Measurements from ENCODE around the gene FHIP2A.
A peak's percentile ranks its signal among the peaks of the same experiment; 100 is the strongest.
"Not testable (repeated sequence)": the region's sequence is repeated elsewhere in the genome, so short reads cannot be mapped to it uniquely, and the experiment has no call there.

Gene FHIP2A

DNA sequence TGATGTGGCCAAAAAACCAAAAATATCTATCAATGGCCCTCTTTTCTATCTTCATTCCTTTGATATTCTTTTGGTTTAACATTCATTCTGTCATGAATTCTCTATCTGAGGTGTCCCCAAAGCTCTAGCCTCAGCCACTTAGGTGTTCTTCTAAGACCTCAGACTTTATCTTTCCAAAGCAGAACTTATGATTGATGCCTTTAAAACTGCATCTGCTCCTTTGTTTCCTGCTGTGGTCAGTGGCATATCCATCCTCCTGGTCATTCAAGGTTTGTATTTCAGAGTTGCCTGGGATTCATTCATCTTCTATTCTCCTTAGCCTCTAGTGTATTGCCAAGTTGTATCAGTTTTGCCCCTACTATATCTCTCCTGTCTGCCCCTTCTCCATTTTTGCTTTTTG lies 30.6 kb downstream of the FHIP2A start:
- in situ Hi-C loops (cut with HindIII; ENCODE audit: low pct_ligation_motif_present, low pct_unique_long_range_greater_than_20kb, low sequenced_read_pairs), result no loop called here
- DNase-seq, result no peak

DNA sequence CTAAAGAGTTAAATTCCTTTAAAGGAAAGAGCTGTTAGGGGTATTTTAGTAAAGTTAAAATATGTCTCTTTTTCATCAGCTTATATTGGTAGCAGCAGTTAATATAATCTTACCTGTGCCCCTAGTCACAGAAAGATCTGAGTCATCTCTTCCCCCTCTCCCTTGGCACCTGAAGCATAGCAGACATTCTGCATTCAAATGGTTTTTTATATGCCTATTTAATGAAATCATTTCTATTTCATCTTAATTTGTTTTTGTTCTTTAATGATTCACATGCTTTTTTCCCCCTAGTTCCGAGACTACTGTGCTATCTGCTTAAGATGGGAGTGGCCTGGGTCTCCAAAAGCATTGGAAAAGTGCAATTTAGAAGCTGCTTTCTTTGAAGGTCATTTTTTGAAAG lies 33.3 kb downstream of the FHIP2A start:
- no peak for DNase-seq
- in situ Hi-C loops (cut with HindIII; ENCODE audit: low pct_ligation_motif_present, low pct_unique_long_range_greater_than_20kb, low sequenced_read_pairs), result no loop called here

DNA sequence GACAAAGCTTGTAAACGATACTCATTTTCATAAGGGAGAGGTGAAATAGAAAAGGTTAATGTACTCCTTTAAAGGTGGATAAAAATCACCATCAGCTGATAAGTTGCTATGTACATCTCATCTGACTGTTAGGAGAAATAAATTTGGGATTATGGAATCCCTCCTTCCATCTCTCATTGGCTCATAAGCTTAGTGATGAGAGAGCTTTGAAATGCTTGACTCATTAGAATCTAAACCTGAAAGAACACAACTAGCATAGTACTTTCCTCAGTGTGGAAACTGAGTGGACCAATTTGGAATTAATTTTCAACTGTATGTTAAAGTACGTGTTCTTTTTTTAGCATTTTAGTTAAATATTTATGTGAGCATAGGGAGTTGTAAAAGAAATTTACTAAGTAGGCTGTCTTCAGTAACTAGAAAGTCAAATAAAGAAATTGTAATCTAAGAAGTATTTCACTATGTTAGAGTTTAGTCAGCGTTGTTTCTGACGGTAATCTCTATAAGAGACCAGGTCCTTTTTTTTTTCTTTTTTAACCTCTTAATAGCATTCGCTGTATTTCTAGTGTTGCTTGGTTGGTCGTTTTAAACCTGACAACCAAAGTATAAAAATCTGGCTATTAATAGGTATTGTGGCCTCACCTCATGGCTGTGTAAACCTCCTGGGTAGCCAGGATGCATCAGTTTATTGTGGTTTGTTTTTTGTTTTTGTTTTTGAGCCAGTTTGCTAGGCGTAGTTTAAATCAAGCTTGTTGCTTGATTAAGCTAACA lies 34.4 kb downstream of the FHIP2A start:
- DNase-seq, result peak; percentile 63
- in situ Hi-C loops (cut with HindIII; ENCODE audit: low pct_ligation_motif_present, low pct_unique_long_range_greater_than_20kb, low sequenced_read_pairs), result no loop called here

DNA sequence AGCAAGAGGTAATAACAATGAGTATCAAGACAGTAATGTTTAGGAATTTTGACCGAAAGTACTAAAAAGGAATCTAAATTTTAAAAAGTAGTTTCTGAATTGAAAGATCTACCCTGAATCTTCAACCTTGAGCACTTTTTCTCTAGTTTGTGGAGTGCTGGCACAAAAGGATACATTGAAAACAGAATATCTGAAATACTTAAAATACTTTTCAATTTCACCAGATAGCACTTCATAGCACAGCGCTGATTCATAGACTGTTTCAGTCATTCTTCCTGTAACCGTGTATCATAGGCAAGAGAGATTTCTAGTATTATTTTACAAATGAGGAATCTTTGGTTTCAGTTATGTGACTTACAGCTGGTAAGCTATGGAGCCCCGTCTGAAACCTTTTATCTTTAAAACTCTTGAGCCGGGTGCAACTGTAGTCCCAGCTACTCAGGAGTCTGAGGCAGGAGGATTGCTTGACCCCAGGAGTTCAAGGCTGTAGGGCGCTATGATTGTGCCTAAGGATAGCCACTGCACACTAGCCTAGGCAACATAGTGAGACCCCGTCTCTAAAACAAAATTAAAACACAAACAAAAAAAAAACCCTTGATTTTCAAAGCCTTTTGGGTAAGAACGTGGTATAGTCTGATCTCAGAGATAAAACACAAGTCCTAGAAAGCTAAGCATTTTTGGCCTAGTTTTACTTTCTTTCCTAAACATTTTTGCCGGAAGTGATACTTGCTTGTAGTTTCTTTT lies 35.1 kb downstream of the FHIP2A start:
- DNase-seq, result peak; percentile 95
- in situ Hi-C loops (cut with HindIII; ENCODE audit: low pct_ligation_motif_present, low pct_unique_long_range_greater_than_20kb, low sequenced_read_pairs), result no loop called here

DNA sequence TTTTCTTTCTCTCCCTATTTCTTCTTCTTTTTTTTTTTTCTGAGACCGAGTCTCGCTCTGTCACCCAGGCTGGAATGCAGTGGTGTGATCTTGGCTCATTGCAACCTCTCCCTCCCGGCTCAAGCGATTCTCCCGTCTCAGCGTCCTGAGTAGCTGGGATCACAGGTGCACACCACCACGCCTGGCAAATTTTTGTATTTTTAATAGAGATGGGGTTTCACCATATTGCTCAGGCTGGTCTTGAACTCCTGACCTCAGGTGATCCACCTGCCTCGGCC lies 35.6 kb downstream of the FHIP2A start:
- in situ Hi-C loops (cut with HindIII; ENCODE audit: low pct_ligation_motif_present, low pct_unique_long_range_greater_than_20kb, low sequenced_read_pairs), result not testable (repeated sequence)

DNA sequence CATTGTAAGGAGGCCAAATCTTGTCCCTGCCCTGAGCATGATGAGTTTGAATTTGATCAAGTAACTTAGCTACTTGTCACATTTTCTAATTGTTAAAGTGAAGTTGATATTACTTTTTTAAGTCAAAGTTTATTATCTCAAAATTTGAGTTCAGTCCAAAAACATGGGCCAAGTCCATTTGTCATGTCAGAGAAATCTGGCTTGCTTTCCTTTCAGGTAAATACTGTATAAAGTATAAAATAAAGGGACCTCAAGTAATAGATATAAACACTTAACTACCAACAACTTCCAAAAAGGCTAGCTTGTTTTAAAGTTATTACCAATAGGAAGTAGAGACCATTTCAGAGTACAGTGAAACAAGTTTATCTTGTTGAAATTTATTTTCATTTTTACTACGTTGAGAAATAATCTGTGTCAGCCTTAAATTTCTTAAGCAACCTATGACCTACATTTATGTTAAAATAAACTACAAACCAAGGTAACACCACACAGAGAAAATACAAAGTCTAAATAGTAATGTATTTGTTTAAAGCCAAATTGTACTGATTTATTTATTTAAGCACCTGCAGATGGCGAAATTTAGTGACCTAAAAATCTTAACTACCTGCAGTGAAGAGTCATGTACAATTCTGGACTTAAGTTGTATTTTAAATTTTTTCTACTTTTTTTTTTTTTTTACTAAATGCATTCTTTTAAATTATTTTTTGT lies 36.5 kb downstream of the FHIP2A start:
- DNase-seq, result no peak
- in situ Hi-C loops (cut with HindIII; ENCODE audit: low pct_ligation_motif_present, low pct_unique_long_range_greater_than_20kb, low sequenced_read_pairs), result no loop called here

More for the DNA sequence above, 35.6 kb downstream of the FHIP2A start:
- DNase-seq, result peak; percentile 70

DNA sequence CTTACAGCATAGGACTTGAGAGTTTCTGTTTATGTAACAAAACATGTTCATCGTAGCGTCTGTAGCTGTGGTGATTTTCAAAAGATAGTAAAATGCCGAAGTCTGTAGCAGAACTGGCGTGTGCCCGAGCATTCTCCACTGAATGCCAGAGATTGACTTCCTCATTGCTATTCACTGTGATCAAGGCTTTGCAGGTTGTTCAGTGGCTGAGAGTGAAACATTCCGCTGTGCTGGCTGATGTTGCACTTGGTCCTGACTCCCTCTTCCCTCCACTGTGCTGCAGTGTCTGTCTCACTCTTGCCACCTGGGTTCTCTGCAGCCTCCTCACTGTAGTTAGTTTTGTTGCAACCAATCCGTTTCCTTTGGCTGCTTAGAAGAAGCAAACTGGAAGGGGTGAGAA lies 37.6 kb downstream of the FHIP2A start:
- no peak for DNase-seq
- in situ Hi-C loops (cut with HindIII; ENCODE audit: low pct_ligation_motif_present, low pct_unique_long_range_greater_than_20kb, low sequenced_read_pairs), result no loop called here

DNA sequence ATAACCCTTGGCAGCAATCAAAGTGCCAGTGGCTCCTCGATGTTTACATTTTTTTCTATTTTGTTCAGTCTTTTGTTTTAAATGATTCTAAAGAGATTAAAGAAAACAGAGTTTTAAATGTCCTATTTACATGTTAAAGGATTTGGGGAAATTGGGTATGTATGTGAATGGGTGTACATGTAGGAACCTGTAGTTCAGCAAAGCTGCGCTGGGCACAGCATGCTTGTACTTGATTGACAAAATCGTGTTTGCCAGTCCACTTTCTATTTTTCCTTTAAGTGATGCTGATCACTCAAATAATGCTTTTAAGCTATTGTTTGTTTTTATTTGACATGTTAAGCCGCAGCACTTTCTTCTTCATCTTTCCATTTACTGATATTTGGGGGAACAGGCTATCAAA lies 40.9 kb downstream of the FHIP2A start:
- DNase-seq, result no peak
- in situ Hi-C loops (cut with HindIII; ENCODE audit: low pct_ligation_motif_present, low pct_unique_long_range_greater_than_20kb, low sequenced_read_pairs), result no loop called here

DNA sequence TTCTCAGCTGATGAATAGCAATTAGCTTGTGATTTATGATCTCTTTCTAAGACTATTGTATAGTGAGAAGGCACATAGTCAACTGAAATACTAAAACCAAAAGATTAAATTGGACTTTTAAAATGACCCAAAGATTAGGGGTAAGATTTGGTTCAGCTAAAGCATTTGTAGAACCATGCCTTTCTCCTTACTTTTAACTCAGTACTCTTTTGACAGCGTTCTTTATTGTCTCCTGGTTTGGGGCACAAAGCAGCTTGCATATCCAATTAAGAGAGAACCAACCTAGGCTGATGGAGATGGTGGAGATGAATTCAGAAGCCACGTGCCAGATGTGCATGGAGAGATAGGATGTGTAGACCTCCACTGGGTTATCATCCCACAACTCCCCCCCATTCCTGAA lies 45.8 kb downstream of the FHIP2A start:
- no peak for DNase-seq
- in situ Hi-C loops (cut with HindIII; ENCODE audit: low pct_ligation_motif_present, low pct_unique_long_range_greater_than_20kb, low sequenced_read_pairs), result no loop called here

DNA sequence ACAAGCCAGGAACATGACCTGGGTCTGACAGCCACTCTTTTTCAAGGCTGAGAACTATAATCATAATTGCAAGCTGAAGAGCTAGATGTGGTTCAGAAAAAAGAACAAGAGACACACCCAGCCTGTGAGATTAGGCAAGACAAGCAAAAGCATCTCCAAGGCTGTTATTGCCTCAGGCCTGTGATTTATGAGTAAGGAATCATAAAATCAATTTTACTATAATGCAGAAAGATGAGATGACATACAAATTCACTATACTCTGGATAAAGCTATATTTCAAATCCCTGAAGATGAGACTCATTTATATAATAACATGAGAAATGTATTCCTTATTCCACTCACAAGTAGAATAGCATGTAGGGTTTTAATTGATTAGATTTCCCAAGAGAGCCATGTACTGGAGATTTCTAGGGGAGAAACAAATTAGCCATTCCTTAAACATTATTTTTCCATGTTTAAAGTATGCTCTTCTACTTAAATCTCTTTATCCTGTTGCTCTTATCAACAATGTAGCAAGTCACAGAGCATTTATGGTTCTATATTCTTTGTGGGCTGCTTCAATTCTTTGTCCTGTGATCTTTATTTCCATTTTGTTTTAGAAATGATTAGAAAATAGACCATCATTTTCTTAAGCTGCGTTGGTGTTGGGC lies 47.4 kb downstream of the FHIP2A start:
- in situ Hi-C loops (cut with HindIII; ENCODE audit: low pct_ligation_motif_present, low pct_unique_long_range_greater_than_20kb, low sequenced_read_pairs), result no loop called here
- DNase-seq, result no peak

DNA sequence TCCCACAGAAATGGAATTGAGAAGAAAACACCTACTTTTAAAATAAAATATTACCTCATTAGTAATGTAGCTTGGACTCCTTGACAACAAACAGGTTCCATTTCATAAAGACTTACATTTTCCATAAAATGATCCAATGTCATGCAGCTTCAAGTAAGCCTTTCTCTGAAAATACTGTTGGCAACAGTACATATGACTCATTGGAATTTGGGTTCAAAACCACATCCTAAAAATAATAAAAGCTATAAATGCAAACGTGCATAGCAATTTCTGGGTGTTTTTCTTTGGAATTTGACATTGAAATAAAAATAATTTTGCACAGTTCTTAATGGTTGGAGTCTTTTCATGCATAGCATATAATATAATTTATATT lies 47.9 kb downstream of the FHIP2A start:
- in situ Hi-C loops (cut with HindIII; ENCODE audit: low pct_ligation_motif_present, low pct_unique_long_range_greater_than_20kb, low sequenced_read_pairs), result no loop called here
- DNase-seq, result peak; percentile 57

DNA sequence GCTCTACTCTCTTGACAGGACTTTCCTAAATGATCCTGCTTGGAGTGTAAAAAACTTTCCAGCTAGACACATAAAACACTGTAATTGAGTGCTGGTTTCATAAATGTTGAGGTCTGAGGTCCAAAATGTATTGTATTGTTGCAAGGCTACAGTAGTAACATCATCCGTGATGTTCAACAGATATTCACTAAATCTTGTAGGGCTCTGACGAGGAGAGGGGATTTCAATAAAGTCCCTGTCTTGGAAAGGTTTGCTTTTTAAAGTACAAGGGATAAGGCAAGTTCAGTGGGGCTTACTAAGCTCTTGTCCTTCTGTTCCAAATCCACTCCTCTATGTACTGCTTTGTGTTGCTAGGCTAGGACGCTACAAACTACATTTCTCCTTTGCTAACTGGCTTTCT lies 48.9 kb downstream of the FHIP2A start:
- in situ Hi-C loops (cut with HindIII; ENCODE audit: low pct_ligation_motif_present, low pct_unique_long_range_greater_than_20kb, low sequenced_read_pairs), result no loop called here
- no peak for DNase-seq

DNA sequence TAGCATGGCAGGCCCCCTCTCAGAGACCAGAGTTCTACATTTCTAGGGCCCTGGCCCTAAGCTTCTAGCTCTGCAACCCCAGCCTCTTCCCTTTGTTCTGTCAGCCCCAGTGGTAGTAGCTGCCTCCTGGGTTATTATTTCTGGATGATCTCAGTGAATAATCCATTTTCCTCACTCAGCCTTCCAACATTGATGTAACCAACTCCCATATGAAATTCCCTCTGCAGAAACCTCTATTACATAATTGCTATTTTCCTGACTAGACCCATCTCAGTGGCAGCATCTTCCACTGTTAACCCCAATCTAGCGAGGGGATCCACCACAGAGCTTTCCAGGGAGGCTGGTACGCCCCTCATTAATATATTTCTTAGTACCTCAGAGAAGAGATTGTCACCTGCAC lies 49.8 kb downstream of the FHIP2A start:
- DNase-seq, result no peak
- in situ Hi-C loops (cut with HindIII; ENCODE audit: low pct_ligation_motif_present, low pct_unique_long_range_greater_than_20kb, low sequenced_read_pairs), result no loop called here

Data from ACHN (cell line).